HG03520 (cell line): ENCODE measurements around the gene CSRNP2.
"Not testable (repeated sequence)": the region's sequence is repeated elsewhere in the genome, so short reads cannot be mapped to it uniquely, and the experiment has no call there.

Experiments
- ATAC-seq: cut with Tn5 transposase; IDR thresholded peaks from one replicate; pipeline ENCODE4 v1.9.1; 2021; ENCODE audit warnings: mild to moderate bottlenecking, moderate library complexity; ENCODE audit not compliant: unreplicated experiment

CSRNP2 gene

DNA sequence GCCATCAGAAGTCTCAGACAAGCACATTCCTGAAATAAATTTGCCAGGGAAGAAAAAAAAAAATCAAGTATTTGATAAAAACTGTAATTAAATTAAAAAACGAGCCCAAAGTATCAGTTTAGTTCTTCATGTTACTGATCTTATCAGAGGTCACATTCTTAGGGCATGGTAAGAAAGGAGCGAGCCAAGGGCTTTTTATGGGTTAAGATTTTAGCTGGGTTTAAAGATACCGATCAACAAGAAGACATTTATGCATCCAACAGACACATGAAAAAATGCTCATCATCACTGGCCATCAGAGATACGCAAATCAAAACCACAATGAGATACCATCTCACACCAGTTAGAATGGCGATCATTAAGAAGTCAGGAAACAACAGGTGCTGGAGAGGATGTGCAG, 5.0 kb downstream of the CSRNP2 start:
- not testable (repeated sequence) for ATAC-seq

DNA sequence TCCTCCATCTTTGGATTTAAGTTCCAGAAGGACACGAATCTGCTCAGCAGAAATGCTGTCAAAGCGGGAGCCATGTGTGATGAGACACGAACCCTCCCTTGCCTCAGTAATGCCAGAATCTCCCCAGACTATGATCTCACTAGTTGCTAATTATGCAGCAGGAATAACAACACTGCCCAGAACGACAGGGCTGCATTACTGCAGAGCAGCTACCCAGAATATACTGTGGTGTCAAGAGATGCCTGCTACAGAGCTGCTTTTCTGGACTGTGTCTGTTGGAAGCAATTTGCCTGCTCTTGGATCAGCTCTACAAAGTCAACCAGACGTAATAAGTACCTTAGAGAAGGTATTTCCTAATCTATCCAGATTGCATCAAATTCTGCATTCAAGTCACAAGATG, 5.5 kb downstream of the CSRNP2 start:
- ATAC-seq = no peak

DNA sequence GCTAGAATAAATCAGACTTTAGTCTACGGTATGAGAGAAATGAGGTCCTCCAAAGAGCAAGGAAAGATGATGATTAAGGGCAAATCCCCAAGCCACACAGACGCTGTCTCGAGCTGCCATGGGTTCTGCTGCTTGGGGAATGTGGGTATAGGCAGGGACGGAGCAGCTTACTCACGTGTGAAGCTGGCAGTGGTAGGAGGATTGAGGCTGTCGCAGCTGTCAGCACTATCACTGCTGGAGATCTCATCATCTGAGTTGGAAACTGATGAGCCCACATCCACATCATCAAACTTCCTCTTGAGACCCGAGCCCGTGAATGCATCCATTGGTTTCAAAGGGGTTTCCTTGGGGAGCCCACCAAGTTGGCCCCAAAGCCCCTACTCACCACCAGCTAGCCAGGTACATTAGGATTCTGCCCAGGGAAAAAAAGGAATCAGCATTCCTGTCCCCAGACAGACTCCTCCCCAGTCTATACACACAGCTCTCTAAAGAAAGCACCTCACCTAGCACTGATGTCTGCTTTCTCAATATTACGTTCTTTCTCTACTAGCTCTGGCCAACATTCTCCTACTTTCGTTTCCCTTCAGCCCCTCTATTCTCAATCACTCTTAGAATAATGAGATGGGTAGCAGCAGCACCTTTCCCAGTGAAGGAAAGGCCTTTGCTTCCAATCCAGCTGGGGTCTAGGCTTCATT, 7.0 kb downstream of the CSRNP2 start:
- ATAC-seq = no peak

DNA sequence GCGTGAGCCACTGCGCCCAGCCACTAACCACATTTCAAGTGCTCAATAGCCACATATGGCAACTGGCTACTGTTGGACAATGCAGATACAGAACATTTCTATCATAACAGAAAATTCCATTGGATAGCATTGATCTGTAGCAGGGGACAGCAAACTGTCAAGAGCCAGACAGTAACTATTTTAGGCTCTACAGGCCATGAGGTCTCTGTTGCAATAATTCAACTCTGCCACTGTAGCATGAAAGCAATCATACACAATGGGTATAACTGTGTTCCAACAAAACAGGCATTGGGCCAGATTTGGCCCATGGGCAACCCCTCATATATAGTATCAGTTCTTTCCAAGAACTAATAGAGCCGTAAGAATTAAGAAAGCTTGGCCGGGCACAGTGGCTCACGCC, 8.0 kb downstream of the CSRNP2 start:
- no peak for ATAC-seq

DNA sequence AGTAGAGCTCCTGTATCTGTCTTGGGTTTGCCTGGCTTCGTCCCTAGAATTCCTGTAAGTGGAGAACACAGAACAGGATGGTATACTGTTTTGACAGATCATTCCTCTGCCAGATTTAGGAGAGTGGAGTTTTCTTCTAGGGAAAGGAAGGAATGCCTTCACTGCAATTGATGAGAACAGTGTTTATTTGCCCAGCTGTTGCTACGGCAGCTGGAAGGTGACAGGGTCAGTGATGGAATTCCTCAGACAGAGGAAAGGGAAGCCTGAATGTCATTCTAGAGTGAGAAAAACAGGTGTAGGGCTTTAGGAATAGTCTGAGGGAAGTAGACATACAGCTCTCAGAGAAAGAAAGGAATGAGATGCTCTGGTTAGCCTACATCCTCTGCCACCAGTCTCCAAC, 11.7 kb downstream of the CSRNP2 start:
- no peak for ATAC-seq

DNA sequence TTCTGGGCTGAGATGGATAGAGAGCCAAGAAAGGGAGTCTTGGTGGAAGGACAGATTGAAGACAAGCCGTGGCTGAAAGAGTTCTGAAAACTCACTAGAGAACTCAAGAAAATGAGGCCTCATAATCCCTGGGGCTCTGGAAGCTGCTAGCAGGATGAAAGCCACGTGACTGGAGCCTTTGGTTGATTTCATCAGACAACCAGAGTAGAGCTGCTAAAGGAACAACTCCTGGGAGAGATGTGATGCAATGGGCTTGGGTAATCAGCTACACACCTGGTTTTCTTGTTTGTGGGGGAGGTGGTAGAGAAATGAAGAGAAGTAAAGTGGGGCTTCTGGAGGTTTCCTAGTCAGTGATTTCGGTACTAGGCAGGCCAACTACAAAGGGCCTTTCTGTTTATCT, 13.4 kb downstream of the CSRNP2 start:
- ATAC-seq = no peak

DNA sequence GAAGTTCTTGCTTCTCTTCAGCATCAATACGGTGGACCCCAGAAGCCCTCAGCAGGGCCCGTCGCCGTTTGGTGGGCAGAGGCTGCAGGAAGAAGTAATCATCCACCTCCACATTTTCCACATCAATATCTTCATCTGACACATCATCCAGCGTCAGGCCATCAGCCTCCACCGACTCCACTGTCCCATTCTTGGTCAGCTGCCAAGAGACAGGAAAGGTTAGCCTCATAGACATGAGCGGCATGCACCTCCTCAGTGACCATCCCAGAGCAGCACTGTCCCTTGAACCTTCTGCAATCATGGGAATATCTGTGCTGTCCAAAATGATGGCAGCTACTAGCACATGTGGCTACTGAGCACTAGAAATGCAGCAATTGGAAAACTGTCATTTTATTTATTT, 15.6 kb downstream of the CSRNP2 start:
- no peak for ATAC-seq

DNA sequence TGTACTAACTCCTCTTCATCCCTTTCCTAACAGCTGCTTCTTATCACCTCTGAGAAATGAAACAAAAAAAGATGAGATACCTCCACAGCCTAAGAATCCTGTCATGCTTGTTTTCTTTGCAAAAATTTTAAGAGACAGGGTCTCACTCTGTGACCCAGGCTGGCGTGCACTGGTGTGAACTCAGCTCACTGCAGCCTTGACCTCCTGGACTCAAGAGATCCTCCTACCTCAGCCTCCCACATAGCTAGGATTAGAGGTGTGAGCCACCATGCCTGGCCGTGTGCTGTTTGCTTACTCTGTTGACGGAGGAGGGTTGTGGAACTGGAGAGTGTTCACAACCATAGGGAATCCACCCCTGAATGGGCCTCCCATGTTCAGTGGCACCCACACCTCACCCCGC, 16.2 kb downstream of the CSRNP2 start:
- no peak for ATAC-seq

DNA sequence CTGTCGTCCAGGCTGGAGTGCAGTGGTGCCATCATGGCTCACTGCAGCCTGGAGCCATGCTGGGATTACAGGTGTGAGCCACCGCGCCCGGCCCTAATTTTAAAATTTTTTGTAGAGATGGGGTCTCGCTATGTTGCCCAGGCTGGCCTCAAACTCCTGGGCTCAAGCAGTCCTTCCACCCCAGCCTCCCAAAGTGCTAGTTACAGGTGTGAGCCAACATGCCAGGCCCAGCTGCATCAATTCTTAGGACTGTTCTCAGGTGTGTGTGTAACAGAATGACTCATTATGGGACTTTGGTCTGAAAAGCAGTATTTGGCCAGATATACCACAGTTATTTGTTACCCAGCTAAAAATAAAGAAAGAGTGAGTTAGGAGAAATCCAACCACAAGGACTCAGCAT, 17.9 kb downstream of the CSRNP2 start:
- no peak for ATAC-seq

DNA sequence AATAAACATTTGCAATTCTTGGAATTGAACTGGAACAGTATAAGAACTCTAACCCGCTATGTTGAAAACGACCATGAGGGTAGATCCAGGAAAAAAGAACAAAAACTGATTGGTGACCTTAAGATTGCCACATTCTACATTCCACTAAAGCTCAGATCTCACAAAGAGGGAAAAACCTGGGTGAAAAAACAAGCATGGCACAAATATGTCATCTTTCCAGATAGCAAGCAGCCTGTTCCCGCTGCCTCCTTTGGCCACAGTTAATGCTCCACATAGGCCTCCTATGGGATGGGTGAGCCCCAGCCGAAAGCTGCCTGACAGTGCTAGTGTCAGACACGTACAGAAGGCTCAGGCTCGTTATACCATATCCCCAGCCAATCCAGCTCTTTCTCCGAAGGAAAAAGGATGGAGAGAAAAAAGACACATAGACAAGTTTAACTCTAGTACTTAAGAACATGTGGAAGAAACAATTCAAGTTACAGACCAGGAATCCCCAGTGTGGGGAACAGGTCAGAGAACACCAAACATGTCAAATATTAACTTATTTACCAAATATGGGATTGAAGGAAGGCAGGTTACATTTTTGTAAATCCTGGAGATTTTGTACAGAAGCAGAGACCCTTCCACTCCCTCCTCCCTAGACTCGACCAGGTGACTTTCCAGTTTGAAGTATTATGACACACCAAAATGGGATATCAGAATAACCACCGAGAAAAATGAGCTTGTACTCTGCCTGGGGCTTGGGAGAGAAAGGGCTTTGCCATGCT, 20.6 kb downstream of the CSRNP2 start:
- ATAC-seq = no peak

DNA sequence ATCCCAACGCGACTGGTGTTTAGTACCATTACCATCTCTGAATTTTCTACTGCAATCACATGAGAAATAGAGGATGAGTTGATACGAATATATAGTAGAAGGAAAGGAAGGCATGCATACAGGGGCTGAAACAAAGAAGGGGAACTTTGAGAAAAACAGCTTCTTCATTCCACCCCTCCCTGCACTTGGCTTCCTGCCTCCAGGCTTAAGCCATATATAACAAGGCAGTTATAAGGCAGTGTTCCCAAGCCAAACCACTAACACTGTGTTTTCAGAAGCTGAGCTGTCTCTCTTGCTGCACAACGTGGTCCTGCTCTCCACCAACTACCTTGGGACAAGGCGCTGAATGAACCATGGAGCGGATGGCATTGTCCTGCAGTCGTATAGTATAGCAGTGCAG, 24.3 kb downstream of the CSRNP2 start:
- ATAC-seq = no peak

DNA sequence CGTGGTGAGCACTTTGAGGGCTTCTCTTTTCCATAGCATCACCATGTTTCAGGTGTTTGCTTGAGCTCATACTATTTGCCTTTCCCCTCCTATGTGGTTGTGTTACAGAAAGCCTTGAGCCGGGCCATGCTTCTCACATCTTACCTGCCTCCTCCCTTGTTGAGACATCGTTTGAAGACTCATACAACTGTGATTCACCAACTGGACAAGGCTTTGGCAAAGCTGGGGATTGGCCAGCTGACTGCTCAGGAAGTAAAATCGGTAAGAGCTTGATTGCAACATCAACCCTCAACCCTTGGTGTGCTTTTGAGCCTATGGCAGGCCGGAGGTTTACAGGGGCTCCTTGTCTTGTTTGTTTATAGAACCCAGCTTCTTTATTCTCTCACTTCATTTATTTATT, 27.2 kb downstream of the CSRNP2 start:
- ATAC-seq = no peak

DNA sequence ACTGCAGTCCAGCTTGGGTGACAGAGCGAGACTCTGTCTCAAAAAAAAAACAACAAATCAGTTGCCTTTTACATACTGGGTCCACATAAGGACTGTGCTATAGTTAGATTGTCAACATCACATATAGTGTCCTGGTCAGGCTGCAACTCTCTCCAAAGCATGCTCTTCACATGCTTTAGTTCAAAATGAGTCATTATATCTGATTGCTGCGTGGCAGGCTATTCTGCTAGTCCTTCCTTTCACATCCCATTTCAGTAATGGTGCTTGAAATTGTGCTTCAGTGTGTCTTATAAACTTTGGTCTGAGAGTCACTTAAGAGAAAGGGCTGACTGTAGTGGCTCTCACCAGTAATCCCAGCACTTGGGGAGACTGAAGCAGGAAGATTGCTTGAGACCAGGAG, 28.3 kb downstream of the CSRNP2 start:
- no peak for ATAC-seq

DNA sequence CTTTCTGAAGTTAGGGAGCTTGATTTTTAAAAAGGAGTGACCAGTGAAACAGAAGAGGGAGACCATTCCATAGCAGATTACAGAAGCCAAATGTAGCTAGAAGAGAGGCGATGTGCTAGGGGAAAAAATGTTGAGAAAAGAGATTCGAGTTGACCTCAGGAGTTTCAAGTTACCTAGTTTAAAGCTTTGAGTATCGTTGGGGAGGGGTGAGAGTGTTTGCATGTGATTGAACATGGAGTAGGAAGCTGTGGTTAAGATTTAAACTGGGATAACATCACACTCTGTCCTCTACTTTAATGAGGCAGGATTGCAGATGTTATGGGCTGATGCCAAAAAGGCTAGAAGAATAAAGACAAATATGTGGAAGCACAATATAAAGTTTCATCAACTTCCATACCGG, 31.6 kb downstream of the CSRNP2 start:
- ATAC-seq = no peak

DNA sequence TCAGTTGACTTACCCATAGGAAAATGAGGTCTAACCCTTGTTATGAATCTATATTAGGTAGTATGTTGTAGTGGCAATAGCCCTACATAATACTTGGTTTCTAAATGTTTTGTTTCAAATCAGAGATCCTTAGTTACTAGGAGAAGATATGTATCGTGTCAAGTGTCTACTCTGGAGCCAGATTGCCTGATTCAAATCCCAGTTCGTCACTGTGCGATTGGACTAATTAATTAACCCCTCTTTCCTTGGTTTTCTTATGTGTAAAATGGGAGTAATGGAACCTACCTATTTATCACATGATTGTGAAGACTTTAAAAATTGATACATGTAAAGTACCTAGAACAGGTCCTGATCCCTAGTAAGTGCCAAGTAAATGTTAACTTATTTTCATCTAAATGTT, 33.9 kb downstream of the CSRNP2 start:
- ATAC-seq = no peak

DNA sequence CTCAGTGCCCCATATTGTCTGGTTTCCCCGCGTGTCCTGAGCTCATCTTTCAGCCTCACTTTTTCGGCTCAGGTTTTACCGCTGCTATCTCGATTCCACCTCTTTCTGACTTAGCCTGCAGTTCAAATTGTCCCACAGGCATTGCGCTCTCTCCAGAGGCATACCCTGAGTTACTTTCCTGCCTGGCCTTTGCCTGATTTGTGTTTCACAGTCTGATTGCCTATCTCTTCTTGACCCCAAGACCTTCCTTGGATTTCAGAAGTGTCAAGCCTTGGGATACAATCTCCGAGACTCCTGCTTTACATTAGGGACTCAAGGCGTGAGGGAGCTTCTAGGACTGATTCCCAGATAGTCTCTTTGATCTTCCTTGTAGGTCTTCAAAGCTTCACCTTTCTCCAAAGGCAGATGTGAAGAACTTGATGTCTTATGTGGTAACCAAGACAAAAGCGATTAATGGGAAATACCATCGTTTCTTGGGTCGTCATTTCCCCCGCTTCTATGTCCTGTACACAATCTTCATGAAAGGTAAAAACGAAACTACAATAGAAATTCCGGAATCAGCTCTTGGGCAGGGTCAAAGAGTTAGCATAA, 34.6 kb downstream of the CSRNP2 start:
- ATAC-seq = no peak

DNA sequence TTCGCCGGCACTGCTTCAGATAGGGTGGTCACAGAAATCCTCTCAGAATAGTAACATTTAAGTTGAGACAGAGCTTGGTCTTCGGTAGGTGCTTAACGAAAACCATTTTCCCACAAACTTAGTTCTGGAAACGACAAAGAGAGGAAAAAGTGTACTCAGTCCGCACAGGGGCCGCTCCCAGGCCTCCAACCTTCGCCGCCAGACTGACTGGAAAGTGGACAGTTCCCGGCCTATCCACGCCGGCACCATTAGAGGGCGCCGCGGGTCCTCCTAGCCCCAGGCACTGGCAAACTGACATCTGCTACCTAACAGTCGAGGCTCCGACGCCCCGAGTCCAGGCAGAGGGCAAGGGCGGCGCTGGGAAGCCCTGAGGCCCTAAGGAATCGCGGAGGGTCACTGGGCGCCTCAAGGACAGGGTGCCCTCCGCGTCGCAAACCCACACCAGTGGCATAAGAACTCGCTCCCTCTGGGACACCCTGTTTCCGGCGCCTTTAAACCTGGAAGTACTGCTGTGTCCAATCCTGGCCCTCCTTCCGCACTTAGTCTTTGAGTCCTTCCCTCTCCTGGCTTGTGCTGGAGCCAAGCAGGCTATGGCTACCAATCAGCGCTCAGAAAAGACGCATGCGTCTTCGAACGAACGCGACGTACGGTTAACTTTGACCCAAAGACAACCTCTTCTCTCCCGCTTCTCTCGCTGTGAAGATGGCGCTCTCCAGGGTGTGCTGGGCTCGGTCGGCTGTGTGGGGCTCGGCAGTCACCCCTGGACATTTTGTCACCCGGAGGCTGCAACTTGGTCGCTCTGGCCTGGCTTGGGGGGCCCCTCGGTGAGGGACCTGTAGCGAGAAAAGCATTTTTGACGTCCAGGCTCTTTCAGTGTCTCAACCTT, 35.5 kb downstream of the CSRNP2 start, which contains the start of gene LETMD1:
LETMD1 (plus strand) TSS at position 673 of the 886 bp plus-strand sequence; CDS start at position 703, 30 bp downstream.
- peak; percentile 95 for ATAC-seq

DNA sequence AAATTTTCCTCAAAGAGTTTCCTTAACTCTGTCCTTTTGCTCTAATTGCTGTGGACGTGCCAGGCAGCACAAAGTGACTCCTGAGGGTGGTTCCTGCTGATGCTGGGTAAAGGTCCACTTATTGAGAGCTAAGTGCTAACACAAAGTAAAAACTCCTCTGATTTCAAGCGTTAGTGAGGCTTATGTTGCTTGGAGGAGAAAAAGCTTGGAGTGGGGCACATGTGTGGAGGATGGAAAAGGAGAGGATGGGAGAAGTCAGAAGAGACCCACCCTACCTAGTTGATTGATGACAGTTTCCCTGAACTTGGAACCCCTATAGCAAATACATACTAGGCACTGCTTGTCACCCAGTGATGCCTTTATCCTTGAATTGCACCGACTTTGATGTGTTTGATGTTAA, 47.1 kb downstream of the CSRNP2 start:
- ATAC-seq = no peak

DNA sequence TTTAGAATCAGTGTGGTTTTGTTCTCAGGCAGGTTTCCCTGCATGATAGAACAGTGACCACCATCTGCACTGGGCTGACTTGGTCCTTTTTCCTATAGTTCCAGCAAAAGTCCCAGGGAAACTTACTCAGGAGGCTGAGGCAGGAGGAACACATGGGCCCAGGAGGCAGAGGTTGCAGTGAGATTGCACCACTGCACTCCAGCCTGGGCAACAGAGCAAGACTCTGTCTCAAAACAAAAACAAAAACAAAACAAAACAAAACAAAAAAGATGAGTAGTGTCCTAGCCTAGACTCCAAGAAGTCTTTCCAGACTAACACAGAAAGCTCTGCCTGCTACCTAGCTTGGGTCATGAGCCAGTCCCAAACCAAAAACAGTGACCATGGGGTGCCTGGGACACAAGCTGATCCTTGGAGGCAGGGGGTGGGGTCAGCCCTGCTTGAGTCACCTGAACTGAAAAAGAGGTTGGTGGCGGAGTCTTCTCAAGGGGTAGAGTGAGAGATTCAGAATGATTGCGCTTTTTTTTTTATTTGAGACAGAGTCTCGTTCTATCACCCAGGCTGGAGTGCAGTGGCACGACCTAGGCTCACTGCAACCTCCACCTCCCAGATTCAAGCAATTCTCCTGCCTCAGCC, 49.8 kb downstream of the CSRNP2 start:
- ATAC-seq = no peak

DNA sequence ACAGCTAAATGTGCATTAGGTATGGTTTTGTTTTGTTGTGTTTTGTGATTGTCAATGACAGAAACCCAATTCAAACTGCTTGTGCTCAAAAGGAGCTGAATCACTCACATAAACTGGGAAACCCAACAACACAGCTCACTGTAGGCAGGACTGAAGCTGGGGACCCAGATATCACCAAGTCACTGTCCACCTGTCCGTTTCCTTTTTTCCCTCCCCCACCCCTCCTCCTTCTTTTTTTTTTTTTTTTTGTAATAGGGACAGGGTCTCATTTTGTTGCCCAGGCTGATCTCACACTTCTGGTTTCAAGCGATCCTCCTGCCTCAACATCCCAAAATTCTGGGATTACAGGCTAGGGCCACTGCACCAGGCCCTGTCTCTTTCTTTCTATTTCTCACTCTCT, 50.3 kb downstream of the CSRNP2 start:
- ATAC-seq = no peak

DNA sequence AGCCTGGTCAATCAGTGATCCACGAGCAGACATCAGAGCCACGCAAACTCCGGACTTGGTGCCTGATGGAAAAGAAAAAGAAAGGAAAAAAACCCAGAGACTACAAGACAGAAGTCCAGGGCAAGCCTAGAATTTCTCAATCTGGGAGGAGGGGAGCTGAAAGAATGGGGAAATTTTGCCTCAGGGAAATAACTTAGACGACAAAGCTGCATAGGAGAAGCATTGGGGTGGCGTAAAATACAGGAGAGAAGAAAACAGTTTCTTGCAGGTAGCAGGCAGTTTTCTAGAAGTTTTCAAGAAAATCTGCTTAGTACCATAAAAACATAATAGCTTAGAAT, 54.6 kb downstream of the CSRNP2 start:
- no peak for ATAC-seq
